Left lung (tissue), 14 donors: ENCODE data around the gene IQCM. TPM values are rescaled to one million over a fixed set of nuclear protein-coding genes. Genes with fewer than 3 reads are reported as not detected.

Experiments used
- ATAC-seq: fragments of 200-7000 bp; cut with Tn5 transposase; one replicate; pipeline ENCODE4 v1.9.1; 2020; ENCODE audit warnings: moderate library complexity
- DNase-seq, 4 donors: peaks; one replicate each; pipeline ENCODE4 v3.0.0-alpha.2; 2013 to 2020
- H3K27ac ChIP-seq, 2 donors: fragments of 200-600 bp; sonication (generic) in 1 of 2; one replicate each; pipeline versions ENCODE4 v1.5.0 to v1.8.0; 2020 to 2021
- H3K27me3 ChIP-seq, 2 donors: fragments of 200-600 bp; sonication (generic) in 1 of 2; one replicate each; pipeline versions ENCODE4 v1.5.0 to v1.8.0; 2020 to 2021
- H3K36me3 ChIP-seq, 2 donors: fragments of 200-600 bp; sonication (generic) in 1 of 2; one replicate each; pipeline versions ENCODE4 v1.5.0 to v1.8.0; 2020 to 2021
- H3K4me1 ChIP-seq, 2 donors: fragments of 200-600 bp; one replicate each; pipeline ENCODE4 v1.8.0; 2021
- H3K4me3 ChIP-seq, 2 donors: fragments of 200-600 bp; sonication (generic) in 1 of 2; one replicate each; pipeline versions ENCODE4 v1.5.0 to v1.8.0; 2020 to 2021; ENCODE audit warnings: mild to moderate bottlenecking in 1 of 2
- H3K9me3 ChIP-seq, 2 donors: fragments of 200-600 bp; sonication (generic) in 1 of 2; one replicate each; pipeline versions ENCODE4 v1.5.0 to v1.8.0; 2020 to 2021
- intact Hi-C, 2 donors: fragments of 100-400 bp; cut with DNase I; formaldehyde crosslinking; loops; one replicate each; pipeline versions ENCODE4 v1.11.2 to v1.14.2; 2022
- long read RNA-seq, 12 donors: library from polyadenylated mRNA in 2 of 12; unstranded in 2 of 12; transcript quantifications; one replicate each; pipeline ENCODE4 v2.0.0 and lab custom pipeline, GENCODE V29; 2019 to 2026
- polyA plus RNA-seq, 6 donors: library from polyadenylated mRNA; unstranded; fragments of 120-200 nt; gene quantifications; one replicate each; pipeline ENCODE4 v1.2.1, GENCODE V29; 2013; ENCODE audit not compliant: insufficient read length in 6 of 6
- total RNA-seq, 2 donors: library from RNA; stranded (reverse); fragmentation: NEBNext Ultra II Directional; extraction: Animal tissue kit (Norgen Biotek cat#: 25700); gene quantifications; one replicate each; pipeline ENCODE4 v1.2.1, GENCODE V29; 2021
- TF ChIP-seq, protein P1 (sequence below), 2 donors: fragments of 200-600 bp; sonication (generic) in 1 of 2; IDR thresholded peaks; one replicate each; pipeline versions ENCODE4 v1.5.0 to v1.8.0; 2021; ENCODE audit warnings: antibody characterized with exemption in 2 of 2
- donor health status: DM: no; HTN: yes; CAD: no.
- donor health status: DM: no; HTN: no; CAD: no.

The IQCM gene, protein sequence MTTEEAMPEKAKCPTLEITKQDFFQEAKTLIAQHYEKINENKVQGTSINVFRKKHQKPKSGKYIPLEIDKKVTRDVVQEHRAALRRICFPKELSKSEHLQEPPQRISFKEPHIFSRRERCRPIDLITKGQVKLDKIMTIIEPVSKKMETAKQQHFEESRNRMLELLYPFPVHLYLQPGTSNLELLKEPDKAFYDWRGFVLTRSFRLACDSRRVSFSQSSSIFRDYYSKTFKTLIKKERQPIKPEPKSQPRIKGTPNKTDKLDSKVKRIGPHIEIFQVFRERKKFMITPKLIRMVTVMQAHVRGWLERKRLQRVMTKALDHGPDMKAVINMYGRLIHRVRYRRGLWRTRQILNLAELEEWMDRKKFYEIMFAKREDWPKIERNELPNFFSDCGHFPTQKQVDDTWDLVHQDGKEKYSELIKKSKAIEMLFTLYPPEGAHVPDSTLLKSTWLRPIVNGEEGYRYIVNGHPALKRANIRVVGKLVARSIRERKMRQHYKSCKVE
- total RNA-seq = not detected
- not detected for polyA plus RNA-seq
- long read RNA-seq, donor 1 = 0 reads
- long read RNA-seq, donor 2 = 0 reads
- long read RNA-seq, donor 3 = 0 reads
- long read RNA-seq, donor 4 = 0 reads
- long read RNA-seq, donor 5 = 0 reads
- long read RNA-seq, donor 6 = 0 reads
- long read RNA-seq, donor 7 = 0 reads
- long read RNA-seq, donor 8 = 0 reads
- long read RNA-seq, donor 9 = 0 reads
- long read RNA-seq, donor 10 = 0 reads
- long read RNA-seq, donor 11 = 0 reads
- long read RNA-seq, donor 12 = 0 reads

- Histone ChIP-seq H3K4me3 (no peak within 1 kb of the TSS), H3K9me3 (no peaks in the 10 kb centered on the region), H3K36me3 (no peaks in the 10 kb centered on the region), H3K27ac (no peak within 1 kb of the TSS), H3K4me1 (no peaks in the 10 kb centered on the region), H3K27me3 (no peaks in the 10 kb centered on the region)
- TF ChIP-seq, protein P1, sequence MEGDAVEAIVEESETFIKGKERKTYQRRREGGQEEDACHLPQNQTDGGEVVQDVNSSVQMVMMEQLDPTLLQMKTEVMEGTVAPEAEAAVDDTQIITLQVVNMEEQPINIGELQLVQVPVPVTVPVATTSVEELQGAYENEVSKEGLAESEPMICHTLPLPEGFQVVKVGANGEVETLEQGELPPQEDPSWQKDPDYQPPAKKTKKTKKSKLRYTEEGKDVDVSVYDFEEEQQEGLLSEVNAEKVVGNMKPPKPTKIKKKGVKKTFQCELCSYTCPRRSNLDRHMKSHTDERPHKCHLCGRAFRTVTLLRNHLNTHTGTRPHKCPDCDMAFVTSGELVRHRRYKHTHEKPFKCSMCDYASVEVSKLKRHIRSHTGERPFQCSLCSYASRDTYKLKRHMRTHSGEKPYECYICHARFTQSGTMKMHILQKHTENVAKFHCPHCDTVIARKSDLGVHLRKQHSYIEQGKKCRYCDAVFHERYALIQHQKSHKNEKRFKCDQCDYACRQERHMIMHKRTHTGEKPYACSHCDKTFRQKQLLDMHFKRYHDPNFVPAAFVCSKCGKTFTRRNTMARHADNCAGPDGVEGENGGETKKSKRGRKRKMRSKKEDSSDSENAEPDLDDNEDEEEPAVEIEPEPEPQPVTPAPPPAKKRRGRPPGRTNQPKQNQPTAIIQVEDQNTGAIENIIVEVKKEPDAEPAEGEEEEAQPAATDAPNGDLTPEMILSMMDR (IDR thresholded peaks at IDR 0.05) = no peak
- DNase-seq (no peak), ATAC-seq (no peak)
- intact Hi-C loops = no loop called here
These were observed at the start of gene IQCM for GRCh38 chr4:149815743-149816142. Gene IQCM (minus strand): TSS chr4:149815843. CDS start chr4:149742691, 73,152 bp downstream.

DNA sequence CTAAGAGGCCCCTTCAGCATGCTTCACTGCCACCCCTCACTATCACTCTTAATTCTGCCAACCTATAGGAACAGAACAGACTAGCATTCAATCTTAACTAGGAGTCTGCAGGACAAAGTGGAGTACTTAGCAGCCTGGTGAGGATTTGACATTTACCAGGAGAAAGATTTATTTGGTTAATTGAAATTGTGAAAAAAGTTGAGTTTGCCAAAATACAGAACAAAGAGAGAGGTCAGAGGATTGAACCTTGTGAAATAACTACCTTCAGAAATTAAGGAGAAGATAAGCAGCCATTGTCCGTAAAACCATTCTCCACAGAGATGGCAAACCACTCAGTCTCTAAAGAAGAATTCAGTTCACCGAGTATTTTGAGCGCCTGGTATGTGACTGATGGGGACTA lies 41.8 kb upstream of the IQCM start:
- Histone ChIP-seq H3K27me3 (no peaks in the 10 kb centered on the region), H3K4me3 (no peak overlapping the region), H3K4me1 (no peaks in the 10 kb centered on the region), H3K36me3 (no peaks in the 10 kb centered on the region), H3K9me3 (peaks cover 0 to 12% of the 10 kb centered on the region in 2 donors), H3K27ac (no peak overlapping the region)
- no peak for DNase-seq
- intact Hi-C loops = no loop called here
- TF ChIP-seq, protein P1 (IDR thresholded peaks at IDR 0.05) = no peak
- ATAC-seq = no peak

GRCh38 chr4:149845743-149846142 lies 30.1 kb upstream of the IQCM start:
- Histone ChIP-seq H3K4me3 (no peak overlapping the region), H3K4me1 (no peaks in the 10 kb centered on the region), H3K36me3 (no peaks in the 10 kb centered on the region), H3K27me3 (no peaks in the 10 kb centered on the region), H3K9me3 (peaks cover 0 to 7% of the 10 kb centered on the region in 2 donors), H3K27ac (no peak overlapping the region)
- TF ChIP-seq, protein P1 (IDR thresholded peaks at IDR 0.05) = no peak
- intact Hi-C loops = no loop called here
- peak in 2 of 4 donors; percentile 17 to 65 for DNase-seq
- ATAC-seq = peak; percentile 87

DNA sequence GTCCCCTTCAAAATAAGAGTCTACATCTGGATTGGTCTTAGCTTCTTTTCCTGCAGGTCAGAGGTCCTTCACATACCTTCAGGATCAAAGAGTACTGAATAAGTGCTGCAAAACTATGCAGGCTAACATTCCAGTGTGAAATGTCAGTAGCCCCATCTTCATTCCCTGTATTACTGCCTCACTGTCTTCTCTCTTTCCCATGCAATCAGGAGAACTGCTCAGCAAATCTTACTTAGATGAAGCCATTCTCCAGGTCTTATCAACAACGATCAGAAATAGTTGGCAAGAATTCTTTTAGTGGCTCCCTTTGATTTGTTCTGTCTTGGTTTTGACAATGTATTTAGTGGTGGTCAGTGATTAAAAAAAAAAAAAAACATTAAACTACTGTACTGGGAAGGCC lies 26.0 kb upstream of the IQCM start:
- ATAC-seq (no peak), DNase-seq (no peak)
- H3K27ac ChIP-seq = no peak overlapping the region
- H3K4me1 ChIP-seq = no peaks in the 10 kb centered on the region
- intact Hi-C loops = no loop called here
- H3K27me3 ChIP-seq = no peaks in the 10 kb centered on the region
- H3K9me3 ChIP-seq = peaks cover 0 to 7% of the 10 kb centered on the region in 2 donors
- H3K4me3 ChIP-seq = no peak overlapping the region
- TF ChIP-seq, protein P1 (IDR thresholded peaks at IDR 0.05) = no peak
- no peaks in the 10 kb centered on the region for H3K36me3 ChIP-seq

- H3K4me3 ChIP-seq = no peak overlapping the region
- no peaks in the 10 kb centered on the region for H3K36me3 ChIP-seq
- H3K4me1 ChIP-seq = no peaks in the 10 kb centered on the region
- no peak for ATAC-seq
- intact Hi-C loops = no loop called here
- H3K27ac ChIP-seq = no peak overlapping the region
- peaks cover 0 to 1% of the 10 kb centered on the region in 2 donors for H3K9me3 ChIP-seq
- DNase-seq = no peak
- TF ChIP-seq, protein P1 (IDR thresholded peaks at IDR 0.05) = no peak
- H3K27me3 ChIP-seq = no peaks in the 10 kb centered on the region
These were observed 22.4 kb upstream of the IQCM start for GRCh38 chr4:149838036-149838435.
